H9 (cell line): ENCODE measurements around the gene EPHB2. TPM values are rescaled to one million over a fixed set of nuclear protein-coding genes. Genes with fewer than 3 reads are reported as not detected.
A peak's percentile ranks its signal among the peaks of the same experiment; 100 is the strongest.

Experiments used
- DNase-seq: peaks from one replicate; pipeline ENCODE4 v3.0.0-alpha.2; 2017
- H2AFZ ChIP-seq: one replicate; pipeline ENCODE4 v1.6.1; 2013; ENCODE audit warnings: mild to moderate bottlenecking, low read length, control low read depth, moderate library complexity
- H2AK5ac ChIP-seq: 2 replicates; pipeline ENCODE4 v1.6.1; 2013; ENCODE audit warnings: low read length, control low read depth, mixed read lengths; ENCODE audit not compliant: insufficient read length
- H2BK120ac ChIP-seq: one replicate; pipeline ENCODE4 v1.6.1; 2013; ENCODE audit warnings: low read depth, mild to moderate bottlenecking, low read length, control low read depth, inconsistent platforms; ENCODE audit not compliant: poor library complexity, severe bottlenecking
- H2BK12ac ChIP-seq: 2 replicates; pipeline ENCODE4 v1.6.1; 2013; ENCODE audit warnings: low read length, control low read depth, mixed read lengths, low read depth; ENCODE audit not compliant: insufficient read length
- H2BK15ac ChIP-seq: 2 replicates; pipeline ENCODE4 v1.6.1; 2013; ENCODE audit warnings: low read depth, low read length, control low read depth
- H2BK20ac ChIP-seq: one replicate; pipeline ENCODE4 v1.6.1; 2013; ENCODE audit warnings: low read depth, mild to moderate bottlenecking, low read length, control low read depth, inconsistent platforms; ENCODE audit not compliant: poor library complexity, severe bottlenecking
- H2BK5ac ChIP-seq: 2 replicates; pipeline ENCODE4 v1.6.1; 2013; ENCODE audit warnings: low read length, control low read depth, mixed read lengths; ENCODE audit not compliant: insufficient read length
- H3K14ac ChIP-seq: 2 replicates; pipeline ENCODE4 v1.6.1; 2013; ENCODE audit warnings: low read length, control low read depth; ENCODE audit not compliant: insufficient read depth
- H3K18ac ChIP-seq: 2 replicates; pipeline ENCODE4 v1.6.1; 2013; ENCODE audit warnings: low read depth, mild to moderate bottlenecking, mixed read lengths, low read length, control low read depth; ENCODE audit not compliant: insufficient read length
- H3K23ac ChIP-seq: 2 replicates; pipeline ENCODE4 v1.6.1; 2013; ENCODE audit warnings: low read length, control low read depth, mixed read lengths, low read depth; ENCODE audit not compliant: insufficient read length
- H3K23me2 ChIP-seq: 2 replicates; pipeline ENCODE4 v1.6.1; 2013; ENCODE audit warnings: low read depth, mild to moderate bottlenecking, mixed read lengths, low read length, control low read depth; ENCODE audit not compliant: insufficient read length, poor library complexity, severe bottlenecking
- H3K27ac ChIP-seq: 2 replicates; pipeline ENCODE4 v1.5.1; 2013; ENCODE audit warnings: low read length, control low read depth, mixed read lengths, low read depth; ENCODE audit not compliant: insufficient read length
- H3K27me3 ChIP-seq: 2 replicates; pipeline ENCODE4 v1.6.1; 2013; ENCODE audit warnings: low read length, control low read depth, inconsistent platforms; ENCODE audit not compliant: insufficient read depth
- H3K4ac ChIP-seq: 2 replicates; pipeline ENCODE4 v1.6.1; 2013; ENCODE audit warnings: low read depth, mild to moderate bottlenecking, control low read depth, inconsistent platforms, low read length, moderate library complexity
- H3K4me1 ChIP-seq: 2 replicates; pipeline ENCODE4 v1.6.1; 2013; ENCODE audit warnings: low read length, control low read depth, inconsistent platforms; ENCODE audit not compliant: insufficient read depth
- H3K4me2 ChIP-seq: 2 replicates; pipeline ENCODE4 v1.6.1; 2013; ENCODE audit warnings: low read length, control low read depth, mixed read lengths; ENCODE audit not compliant: insufficient read length, insufficient read depth
- H3K56ac ChIP-seq: 2 replicates; pipeline ENCODE4 v1.6.1; 2013; ENCODE audit warnings: low read depth, mild to moderate bottlenecking, mixed read lengths, low read length, control low read depth; ENCODE audit not compliant: insufficient read length
- H3K79me1 ChIP-seq: 2 replicates; pipeline ENCODE4 v1.6.1; 2013; ENCODE audit warnings: low read depth, mild to moderate bottlenecking, moderate library complexity, low read length, control low read depth, inconsistent platforms; ENCODE audit not compliant: insufficient read depth, poor library complexity, severe bottlenecking
- H3K79me2 ChIP-seq: 2 replicates; pipeline ENCODE4 v1.6.1; 2013; ENCODE audit warnings: low read length, control low read depth, inconsistent platforms; ENCODE audit not compliant: insufficient read depth
- H3K9ac ChIP-seq: 2 replicates; pipeline ENCODE4 v1.6.1; 2013; ENCODE audit warnings: low read length, control low read depth, mixed read lengths; ENCODE audit not compliant: insufficient read length; ENCODE audit errors: extremely low read depth
- H3K9me3 ChIP-seq: one replicate; pipeline ENCODE4 v1.6.1; 2013; ENCODE audit warnings: low read depth, low read length, inconsistent platforms; ENCODE audit not compliant: control insufficient read depth
- H3T11ph ChIP-seq: one replicate; pipeline ENCODE4 v1.6.1; 2013; ENCODE audit warnings: mild to moderate bottlenecking, low read length, control low read depth, inconsistent platforms
- H4K20me1 ChIP-seq: one replicate; pipeline ENCODE4 v1.6.1; 2013; ENCODE audit not compliant: control insufficient read depth, insufficient read length, insufficient read depth
- H4K5ac ChIP-seq: 2 replicates; pipeline ENCODE4 v1.6.1; 2013; ENCODE audit warnings: low read depth, mild to moderate bottlenecking, mixed read lengths, low read length, control low read depth; ENCODE audit not compliant: insufficient read length
- H4K8ac ChIP-seq: replicated peaks from 2 replicates; pipeline ENCODE4 v1.6.1; 2013; ENCODE audit warnings: low read length, control low read depth, mixed read lengths, low read depth; ENCODE audit not compliant: insufficient read length
- H4K91ac ChIP-seq: 2 replicates; pipeline ENCODE4 v1.6.1; 2013; ENCODE audit warnings: low read depth, mild to moderate bottlenecking, moderate library complexity, mixed read lengths, low read length, control low read depth; ENCODE audit not compliant: insufficient read length
- H3K27ac Mint-ChIP-seq, 3 experiments: 2 replicates in 2 of 3; 3 replicates in 1 of 3; pipeline ENCODE4 v1.8.0; 2020 to 2021; ENCODE audit warnings: mixed read lengths in 3 of 3, mild to moderate bottlenecking in 1 of 3, moderate library complexity in 1 of 3
- H3K27me3 Mint-ChIP-seq: 2 replicates; pipeline ENCODE4 v1.8.0; 2021; ENCODE audit warnings: low read depth, mild to moderate bottlenecking, moderate library complexity, mixed read lengths
- H3K36me3 Mint-ChIP-seq, 3 experiments: 2 replicates in 2 of 3; 3 replicates in 1 of 3; pipeline ENCODE4 v1.8.0; 2020 to 2021; ENCODE audit warnings: low read depth in 3 of 3, mixed read lengths in 3 of 3; ENCODE audit not compliant: insufficient read depth in 1 of 3
- H3K4me1 Mint-ChIP-seq, 2 experiments: 2 replicates each; pipeline ENCODE4 v1.8.0; 2020; ENCODE audit warnings: mixed read lengths in 2 of 2
- H3K4me3 Mint-ChIP-seq, 2 experiments: 2 replicates in 1 of 2; 3 replicates in 1 of 2; pipeline ENCODE4 v1.8.0; 2020 to 2021; ENCODE audit warnings: mild to moderate bottlenecking in 2 of 2, mixed read lengths in 2 of 2, moderate library complexity in 1 of 2
- H3K9me3 Mint-ChIP-seq, 2 experiments: 2 replicates in 1 of 2; 3 replicates in 1 of 2; pipeline ENCODE4 v1.8.0; 2020; ENCODE audit warnings: mild to moderate bottlenecking in 2 of 2, mixed read lengths in 2 of 2, moderate library complexity in 1 of 2
- CTCF ChIP-seq: fragments of 200-600 bp; sonication (generic); conservative IDR thresholded peaks from 3 replicates; pipeline ENCODE4 v1.8.0; 2021; ENCODE audit warnings: antibody characterized with exemption, mild to moderate bottlenecking
- WGBS: extraction: QIAGEN DNeasy Blood & Tissue Kit; methylation state at CpG from one replicate; pipeline ENCODE4 v1.1.7; 2013; ENCODE audit warnings: missing lambda C conversion rate, low lambda C conversion rate, mixed read lengths; ENCODE audit not compliant: insufficient read length; ENCODE audit errors: extremely low coverage; 5-methylcytosine and 5-hydroxymethylcytosine counted together
- total RNA-seq: library from RNA; stranded (reverse); gene quantifications from 2 replicates; pipeline ENCODE4 v1.2.1, GENCODE V29; 2021

The EPHB2 gene
- total RNA-seq, 1 experiment from 2014 or later, result 9.5 TPM

- no peak overlapping the region for H2BK120ac ChIP-seq
- H3K4me1 ChIP-seq, result no peaks in the 10 kb centered on the region
- DNase-seq, result no peak
- H3K23me2 ChIP-seq, result no peaks in the 10 kb centered on the region
- H3K23ac ChIP-seq, result no peak overlapping the region
- H3K9ac ChIP-seq, result no peak overlapping the region
- H3K79me1 ChIP-seq, result no peaks in the 10 kb centered on the region
- no peak overlapping the region for H4K91ac ChIP-seq
- H3K9me3 ChIP-seq, result no peaks in the 10 kb centered on the region
- H2AFZ ChIP-seq, result no peak overlapping the region
- whole genome bisulfite sequencing, result no CpG with 5 or more reads among the region's 3 CpGs
- peak; percentile 69 for TF ChIP-seq CTCF
- no peak overlapping the region for H2BK12ac ChIP-seq
- no peak overlapping the region for H3K14ac ChIP-seq
- Mint-ChIP-seq H3K4me1 (peaks cover 4% of the 10 kb centered on the region in 2 experiments; a peak in 2 of 4 replicates), H3K9me3 (no peaks in the 10 kb centered on the region; a peak in 1 of 5 replicates), H3K4me3 (no peak overlapping the region), H3K27ac (no peak overlapping the region), H3K36me3 (peaks cover 2 to 15% (median 11%) of the 10 kb centered on the region in 3 experiments; a peak in 6 of 7 replicates), H3K27me3 (no peaks in the 10 kb centered on the region; the same call in 1 of the 2 replicates)
- no peak overlapping the region for H2BK20ac ChIP-seq
- H3T11ph ChIP-seq, result no peak overlapping the region
- H3K18ac ChIP-seq, result no peak overlapping the region
- no peak overlapping the region for H3K4me2 ChIP-seq
- H4K8ac ChIP-seq, result no peak overlapping the region
- no peak overlapping the region for H3K56ac ChIP-seq
- no peak overlapping the region for H2BK15ac ChIP-seq
- no peaks in the 10 kb centered on the region; the same call in 1 of the 2 replicates for H3K79me2 ChIP-seq
- H3K27ac ChIP-seq, result no peak overlapping the region
- H4K5ac ChIP-seq, result no peak overlapping the region
- H2BK5ac ChIP-seq, result no peak overlapping the region
- no peaks in the 10 kb centered on the region for H3K27me3 ChIP-seq
- no peak overlapping the region for H3K4ac ChIP-seq
- H2AK5ac ChIP-seq, result no peak overlapping the region
- no peaks in the 10 kb centered on the region for H4K20me1 ChIP-seq
Measured at GRCh38 chr1:22889213-22889827, 178.7 kb downstream of the EPHB2 start.
